ENCODE data around the gene PDK1.
"Not testable (repeated sequence)": the region's sequence is repeated elsewhere in the genome, so short reads cannot be mapped to it uniquely, and the experiment has no call there.

Gene PDK1

GRCh38 chr2:172586245-172586891, 30.5 kb downstream of the PDK1 start:
- in situ Hi-C loops (cut with HindIII; ENCODE audit: low pct_ligation_motif_present, low pct_unique_long_range_greater_than_20kb, low sequenced_read_pairs) = no loop called here
- no peak for DNase-seq

DNA sequence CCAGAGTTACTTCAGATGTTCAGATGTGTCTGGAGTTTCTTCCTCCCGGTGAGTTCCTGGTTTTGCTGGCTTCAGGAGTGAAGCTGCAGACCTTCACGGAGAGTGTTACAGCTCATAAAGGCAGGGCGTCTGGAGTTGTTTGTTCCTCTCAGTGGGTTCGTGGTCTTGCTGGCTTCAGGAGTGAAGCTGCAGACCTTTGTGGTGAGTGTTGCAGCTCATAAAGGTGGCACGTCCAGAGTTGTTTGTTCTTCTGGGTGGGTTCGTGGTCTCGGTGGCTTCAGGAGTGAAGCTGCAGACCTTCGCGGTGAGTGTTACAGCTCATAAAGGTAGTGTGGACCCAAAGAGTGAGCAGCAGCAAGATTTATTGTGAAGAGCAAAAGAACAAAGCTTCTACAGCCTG, 31.3 kb downstream of the PDK1 start:
- DNase-seq; in situ Hi-C loops (cut with HindIII; ENCODE audit: low pct_ligation_motif_present, low pct_unique_long_range_greater_than_20kb, low sequenced_read_pairs): not testable (repeated sequence)

DNA sequence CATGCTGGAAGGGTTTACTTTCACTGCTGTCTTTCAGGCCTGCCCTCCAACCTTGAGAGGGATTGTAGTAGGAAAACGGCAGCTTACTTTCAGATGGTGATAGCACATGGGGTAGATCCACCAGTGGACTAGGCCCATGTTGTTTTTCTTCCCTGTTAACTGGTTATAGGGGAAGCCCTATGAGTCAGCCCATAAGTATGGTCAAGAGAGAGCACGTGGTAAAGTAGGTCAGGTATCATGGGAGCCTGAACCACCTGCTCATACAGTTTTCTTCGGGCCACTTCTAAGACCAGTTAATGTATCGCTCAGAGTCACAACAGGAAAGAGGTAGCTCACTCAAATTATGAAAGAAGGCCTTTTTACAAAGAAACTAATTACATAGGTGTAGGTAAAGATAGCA, 33.0 kb downstream of the PDK1 start:
- DNase-seq = peak; percentile 9
- in situ Hi-C loops (cut with HindIII; ENCODE audit: low pct_ligation_motif_present, low pct_unique_long_range_greater_than_20kb, low sequenced_read_pairs) = no loop called here

- in situ Hi-C loops (cut with HindIII; ENCODE audit: low pct_ligation_motif_present, low pct_unique_long_range_greater_than_20kb, low sequenced_read_pairs) = not testable (repeated sequence)
Measured at GRCh38 chr2:172591386-172591785, 35.5 kb downstream of the PDK1 start.

DNA sequence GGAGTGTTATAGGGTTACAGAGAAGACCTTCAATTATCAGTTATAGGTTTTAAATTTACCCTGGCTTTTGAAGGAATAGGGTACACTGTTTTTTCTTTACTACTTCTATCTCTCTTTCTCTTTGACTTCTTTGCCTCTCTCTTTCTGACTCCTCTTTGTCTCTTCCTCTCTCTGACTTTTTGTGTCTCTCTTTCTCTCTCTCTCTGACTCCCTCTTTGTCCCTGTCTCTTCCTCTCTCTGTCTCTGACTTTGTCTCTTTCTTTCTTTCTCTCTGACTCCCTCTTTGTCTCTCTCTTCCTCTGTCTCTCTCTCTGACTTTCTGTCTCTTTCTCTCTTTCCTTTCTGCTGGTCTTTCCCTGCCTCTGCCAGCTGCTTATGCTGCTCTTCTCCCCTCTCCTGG, 36.3 kb downstream of the PDK1 start:
- in situ Hi-C loops (cut with HindIII; ENCODE audit: low pct_ligation_motif_present, low pct_unique_long_range_greater_than_20kb, low sequenced_read_pairs); DNase-seq: not testable (repeated sequence)

More at GRCh38 chr2:172591386-172591785, 35.5 kb downstream of the PDK1 start:
- not testable (repeated sequence) for DNase-seq

GRCh38 chr2:172596776-172597175, 40.9 kb downstream of the PDK1 start:
- no peak for DNase-seq
- in situ Hi-C loops (cut with HindIII; ENCODE audit: low pct_ligation_motif_present, low pct_unique_long_range_greater_than_20kb, low sequenced_read_pairs) = no loop called here

DNA sequence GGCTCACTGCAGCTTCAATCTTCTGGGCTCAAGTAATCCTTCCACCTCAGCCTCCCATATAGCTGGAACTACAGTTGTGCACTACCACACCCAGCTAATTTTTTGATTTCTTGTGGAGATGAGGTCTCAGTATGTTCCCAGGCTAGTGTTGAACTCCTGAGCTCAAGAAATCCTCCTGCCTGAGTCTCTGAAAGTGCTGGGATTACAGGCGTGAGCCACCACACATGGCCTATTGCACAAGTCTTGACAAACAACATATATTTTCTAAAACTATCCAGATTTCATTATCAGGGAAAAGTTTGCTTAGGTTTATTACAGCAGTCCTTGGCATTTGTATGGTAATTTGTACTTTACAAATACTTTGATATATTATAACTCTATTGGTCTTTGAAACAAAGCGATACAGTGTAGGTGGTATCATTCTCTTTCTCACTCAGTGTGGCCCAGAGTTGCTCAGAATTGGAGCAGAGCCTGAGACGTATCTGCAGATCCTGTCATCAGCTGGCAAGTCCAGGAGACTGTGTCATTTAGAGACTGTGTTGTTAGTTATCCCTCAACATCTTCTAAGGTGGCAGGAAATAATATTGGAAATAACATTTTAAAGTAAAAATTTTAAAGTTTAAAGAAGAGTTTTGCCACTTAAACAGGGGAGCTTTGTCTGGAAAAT, 41.4 kb downstream of the PDK1 start:
- no peak for DNase-seq
- in situ Hi-C loops (cut with HindIII; ENCODE audit: low pct_ligation_motif_present, low pct_unique_long_range_greater_than_20kb, low sequenced_read_pairs) = no loop called here

GRCh38 chr2:172599947-172600346, 44.1 kb downstream of the PDK1 start:
- DNase-seq = no peak
- in situ Hi-C loops (cut with HindIII; ENCODE audit: low pct_ligation_motif_present, low pct_unique_long_range_greater_than_20kb, low sequenced_read_pairs) = no loop called here

DNA sequence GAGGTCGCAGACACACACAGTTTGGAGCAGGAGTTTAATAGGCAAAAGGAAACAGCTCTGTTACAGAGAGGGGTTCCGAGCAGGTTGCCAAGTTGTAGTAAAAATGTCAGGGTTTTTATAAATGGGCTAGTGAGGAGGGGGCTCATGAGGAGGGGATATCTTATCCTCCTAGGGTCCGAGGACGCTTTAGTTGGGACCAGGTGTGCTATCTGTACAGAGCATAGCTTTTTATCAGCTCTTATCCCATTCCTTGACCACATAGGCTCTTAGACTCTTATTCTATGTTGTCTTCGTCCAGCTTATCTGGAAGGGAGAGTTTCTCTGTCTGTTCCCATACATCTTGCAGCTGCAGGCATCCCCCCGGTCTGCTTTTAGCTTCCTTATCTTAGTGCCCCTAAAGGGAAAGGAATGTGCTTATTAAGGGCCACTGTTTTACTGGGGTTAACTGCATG, 44.7 kb downstream of the PDK1 start:
- in situ Hi-C loops (cut with HindIII; ENCODE audit: low pct_ligation_motif_present, low pct_unique_long_range_greater_than_20kb, low sequenced_read_pairs) = no loop called here
- DNase-seq = no peak

DNA sequence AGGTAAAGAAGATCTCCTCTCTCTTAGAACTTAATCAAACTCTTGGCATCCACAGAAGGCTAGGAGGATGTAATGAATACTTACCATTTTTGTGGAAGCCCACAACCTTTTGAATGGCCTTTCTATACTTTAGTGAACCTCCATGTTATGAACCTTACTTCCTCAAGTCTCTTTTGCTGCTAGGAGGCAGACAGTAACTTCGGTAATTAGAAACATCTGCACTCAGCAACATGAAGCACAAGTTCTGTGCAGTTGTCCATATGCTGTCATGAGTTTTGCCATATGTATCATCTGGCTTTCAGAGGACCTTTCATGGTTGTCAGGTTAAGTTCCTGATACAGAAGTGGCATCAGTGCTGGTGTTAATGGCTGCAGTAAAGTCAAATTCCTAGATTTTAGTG, 50.4 kb downstream of the PDK1 start:
- in situ Hi-C loops (cut with HindIII; ENCODE audit: low pct_ligation_motif_present, low pct_unique_long_range_greater_than_20kb, low sequenced_read_pairs) = no loop called here
- DNase-seq = no peak

GRCh38 chr2:172607379-172607928, 51.6 kb downstream of the PDK1 start:
- DNase-seq = no peak
- in situ Hi-C loops (cut with HindIII; ENCODE audit: low pct_ligation_motif_present, low pct_unique_long_range_greater_than_20kb, low sequenced_read_pairs) = no loop called here

- no peak for DNase-seq
- in situ Hi-C loops (cut with HindIII; ENCODE audit: low pct_ligation_motif_present, low pct_unique_long_range_greater_than_20kb, low sequenced_read_pairs) = no loop called here
Measured at GRCh38 chr2:172609488-172609887, 53.6 kb downstream of the PDK1 start.

GRCh38 chr2:172612051-172612450, 56.2 kb downstream of the PDK1 start:
- in situ Hi-C loops (cut with HindIII; ENCODE audit: low pct_ligation_motif_present, low pct_unique_long_range_greater_than_20kb, low sequenced_read_pairs) = no loop called here

DNA sequence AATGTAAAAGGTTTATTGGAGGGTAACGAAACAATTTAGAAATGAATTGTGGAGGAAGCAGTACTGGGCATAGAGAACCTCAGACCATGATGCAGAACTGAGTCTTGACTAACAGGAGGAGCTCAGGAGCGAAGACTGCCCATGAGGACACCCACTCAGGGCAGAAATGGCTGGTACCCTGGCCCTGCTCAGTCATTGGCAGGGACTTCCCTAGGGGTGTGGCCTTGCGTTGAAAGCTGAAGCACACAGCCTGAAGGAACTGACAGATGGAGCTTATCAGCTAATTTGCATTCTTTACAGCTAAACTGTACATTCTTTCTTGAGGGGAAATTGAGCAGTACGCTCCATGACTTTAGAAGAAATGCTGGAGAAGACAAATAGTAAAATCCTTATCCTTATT, 57.1 kb downstream of the PDK1 start:
- no peak for DNase-seq

More at GRCh38 chr2:172612051-172612450, 56.2 kb downstream of the PDK1 start:
- no peak for DNase-seq

GRCh38 chr2:172613615-172614231, 57.8 kb downstream of the PDK1 start:
- in situ Hi-C loops (cut with HindIII; ENCODE audit: low pct_ligation_motif_present, low pct_unique_long_range_greater_than_20kb, low sequenced_read_pairs) = no loop called here
- no peak for DNase-seq

More for the DNA sequence above, 57.1 kb downstream of the PDK1 start:
- in situ Hi-C loops (cut with HindIII; ENCODE audit: low pct_ligation_motif_present, low pct_unique_long_range_greater_than_20kb, low sequenced_read_pairs) = no loop called here

GRCh38 chr2:172614932-172615331, 59.0 kb downstream of the PDK1 start:
- in situ Hi-C loops (cut with HindIII; ENCODE audit: low pct_ligation_motif_present, low pct_unique_long_range_greater_than_20kb, low sequenced_read_pairs) = no loop called here
- DNase-seq = no peak

GRCh38 chr2:172615727-172616261, 59.9 kb downstream of the PDK1 start:
- in situ Hi-C loops (cut with HindIII; ENCODE audit: low pct_ligation_motif_present, low pct_unique_long_range_greater_than_20kb, low sequenced_read_pairs) = no loop called here
- DNase-seq = no peak

DNA sequence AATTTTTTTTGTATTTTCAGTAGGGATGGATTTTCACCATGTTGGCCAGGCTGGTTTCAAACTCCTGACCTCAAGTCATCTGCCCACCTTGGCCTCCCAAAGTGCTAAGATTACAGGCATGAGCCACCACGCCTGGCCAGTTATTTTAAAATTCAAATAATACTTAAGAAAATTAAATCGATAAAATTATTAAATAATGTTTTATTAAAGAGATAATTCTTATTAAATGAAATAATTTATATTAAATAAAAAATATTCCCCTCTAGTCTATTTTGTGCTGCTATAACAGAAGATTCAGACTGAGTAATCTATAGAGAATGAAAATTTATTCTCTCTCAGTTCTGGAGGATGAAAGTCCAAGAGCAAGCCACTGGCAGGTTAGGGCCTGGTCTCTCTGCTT, 61.2 kb downstream of the PDK1 start:
- no peak for DNase-seq
- in situ Hi-C loops (cut with HindIII; ENCODE audit: low pct_ligation_motif_present, low pct_unique_long_range_greater_than_20kb, low sequenced_read_pairs) = no loop called here

- no peak for DNase-seq
- in situ Hi-C loops (cut with HindIII; ENCODE audit: low pct_ligation_motif_present, low pct_unique_long_range_greater_than_20kb, low sequenced_read_pairs) = no loop called here
Measured at GRCh38 chr2:172623249-172623965, 67.5 kb downstream of the PDK1 start.

Data from ACHN (cell line).